RPMI8226 (cell line): ENCODE results near the gene ABCC5.
"Not testable (repeated sequence)": the region's sequence is repeated elsewhere in the genome, so short reads cannot be mapped to it uniquely, and the experiment has no call there.

Source experiments
- DNase-seq: peaks from one replicate; pipeline ENCODE4 v3.0.0-alpha.2; 2015

Gene ABCC5

DNA sequence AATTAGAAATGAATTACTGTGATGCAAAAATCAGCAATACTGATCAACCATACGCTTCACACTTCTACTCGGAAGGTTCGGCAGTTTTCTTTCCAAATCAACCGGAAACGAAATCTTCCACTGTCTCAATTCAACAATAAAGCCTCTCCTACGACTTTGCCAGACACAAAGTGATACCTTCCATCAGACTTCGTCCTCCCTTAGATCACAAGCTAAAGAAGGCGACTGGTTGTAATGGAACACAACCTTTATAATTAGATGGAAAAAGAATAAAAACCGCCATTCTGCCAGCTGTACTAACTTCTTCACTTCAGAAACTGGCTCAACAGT, 133.6 kb downstream of the ABCC5 start:
- no peak for DNase-seq

DNA sequence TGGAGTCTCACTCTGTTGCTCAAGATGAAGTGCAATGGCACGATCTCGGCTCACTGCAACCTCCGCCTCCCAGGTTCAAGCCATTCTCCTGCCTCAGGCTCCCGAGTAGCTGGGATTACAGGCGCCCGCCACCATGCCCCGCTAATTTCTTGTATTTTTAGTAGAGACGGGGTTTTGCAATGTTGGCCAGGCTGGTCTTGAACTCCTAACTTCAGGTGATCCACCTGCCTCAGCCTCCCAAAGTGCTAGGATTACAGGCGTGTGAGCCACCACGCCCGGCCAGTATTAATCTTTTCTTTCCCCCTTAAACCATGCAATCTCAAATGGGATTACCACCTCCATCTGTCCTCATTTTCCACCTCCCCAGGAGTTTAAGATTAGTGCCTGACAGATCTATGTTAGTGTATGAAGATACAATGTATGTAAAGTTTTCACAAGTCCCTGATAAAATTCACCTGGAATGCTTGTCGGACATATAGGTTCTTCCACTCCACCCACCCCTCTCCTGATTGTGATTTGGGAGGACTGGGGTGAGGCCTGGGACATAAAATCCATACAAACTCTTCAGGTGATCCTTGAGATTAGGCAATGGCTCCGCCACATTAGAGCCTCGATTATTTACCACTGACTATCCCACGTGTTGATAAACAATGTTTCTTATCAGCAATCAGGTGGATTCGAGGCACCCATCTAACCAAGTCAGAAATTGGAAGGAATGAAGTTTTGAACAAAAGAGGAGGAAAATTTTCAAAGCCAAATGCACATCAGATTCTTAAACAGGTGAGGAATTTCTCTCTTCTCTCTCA, 134.2 kb downstream of the ABCC5 start:
- no peak for DNase-seq

DNA sequence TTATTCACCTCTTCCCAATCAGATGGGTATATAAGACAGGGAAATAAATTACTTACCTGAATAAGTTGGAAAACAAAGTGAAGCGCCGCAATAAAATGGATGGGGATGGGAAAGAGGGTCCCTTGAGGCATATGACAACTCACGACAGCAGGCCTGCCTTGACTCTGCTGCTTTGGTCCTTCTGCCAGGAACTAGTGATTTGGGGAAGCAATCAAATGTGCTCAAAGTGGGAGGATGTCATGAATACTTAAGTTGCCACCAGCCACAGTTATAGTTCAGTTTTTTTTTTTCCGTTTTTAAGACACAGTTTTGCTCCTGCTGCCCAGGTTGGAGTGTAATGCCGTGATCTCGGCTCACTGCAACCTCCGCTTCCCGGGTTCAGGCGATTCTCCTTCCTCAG, 137.6 kb downstream of the ABCC5 start:
- no peak for DNase-seq

DNA sequence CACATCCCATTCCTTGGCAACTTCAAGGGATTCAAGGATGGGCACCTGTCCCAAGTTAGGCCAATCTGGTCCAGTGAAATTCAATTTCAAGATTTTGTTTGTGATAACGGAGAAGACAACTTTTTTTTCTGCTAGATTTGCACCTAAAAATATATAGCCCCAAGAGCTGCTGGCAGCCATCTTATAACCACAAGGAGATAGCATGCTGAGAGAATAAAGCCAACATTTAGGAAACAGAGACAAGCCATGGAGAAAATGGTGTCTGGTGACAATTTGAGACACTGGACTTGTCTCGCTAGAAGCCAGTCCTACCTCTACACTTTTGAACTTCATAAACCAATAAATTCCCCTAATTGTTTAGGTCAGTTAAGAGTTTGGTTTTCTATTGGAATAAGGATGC, 138.4 kb downstream of the ABCC5 start:
- DNase-seq = no peak

DNA sequence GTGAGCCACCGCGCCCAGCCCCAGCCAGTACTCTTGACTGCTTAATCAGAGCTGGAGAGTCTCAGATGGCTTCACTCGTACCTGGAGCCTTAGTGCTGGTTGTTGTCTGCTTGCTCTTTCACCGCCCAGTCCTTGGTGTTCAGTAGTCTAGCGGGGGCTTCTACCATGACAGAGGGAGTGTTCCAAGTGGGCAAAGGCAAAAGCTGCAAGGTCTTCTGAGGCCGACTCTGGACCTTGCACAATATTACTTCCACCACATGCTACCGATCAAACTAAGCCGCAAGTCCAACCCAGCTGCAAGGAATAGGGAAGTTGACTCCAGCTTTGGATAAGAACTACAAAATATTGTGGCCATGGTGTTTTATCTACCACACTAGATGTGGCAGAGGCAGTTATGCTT, 139.6 kb downstream of the ABCC5 start:
- no peak for DNase-seq

DNA sequence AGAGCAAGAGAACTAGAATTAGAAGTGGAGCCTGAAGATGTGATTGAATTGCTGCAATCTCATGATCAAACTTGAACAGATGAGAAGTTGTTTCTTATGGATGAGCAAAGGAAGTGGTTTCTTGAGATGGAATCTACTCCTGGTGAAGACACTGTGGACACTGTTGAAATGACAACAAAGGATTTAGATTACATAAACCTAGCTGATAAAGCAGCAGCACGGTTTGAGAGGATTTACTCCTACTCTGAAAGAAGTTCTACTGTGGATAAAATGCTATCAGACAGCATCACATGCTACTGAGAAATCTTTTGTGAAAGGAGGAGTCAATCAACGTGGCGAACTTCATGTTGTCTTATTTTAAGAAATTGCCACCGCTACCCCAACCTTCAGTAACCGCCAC, 140.5 kb downstream of the ABCC5 start:
- not testable (repeated sequence) for DNase-seq

DNA sequence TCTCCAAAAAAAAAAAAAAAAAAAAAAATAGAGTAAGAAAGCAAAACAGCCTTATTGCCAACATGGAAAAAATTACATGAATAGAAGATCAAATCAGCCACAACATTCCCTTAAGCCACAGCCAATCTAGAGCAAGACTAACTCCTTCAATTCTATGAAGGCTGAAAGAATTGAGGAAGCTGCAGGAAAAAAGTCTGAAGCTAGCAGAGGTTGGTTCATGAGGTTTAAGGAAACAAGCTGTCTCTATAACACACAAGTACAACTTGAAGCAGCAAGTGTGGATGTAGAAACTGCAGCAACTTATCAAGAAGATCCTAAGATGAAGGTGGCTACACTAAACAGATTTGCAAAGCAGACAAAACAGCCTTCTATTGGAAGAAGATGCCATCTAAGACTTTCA, 142.3 kb downstream of the ABCC5 start:
- no peak for DNase-seq

DNA sequence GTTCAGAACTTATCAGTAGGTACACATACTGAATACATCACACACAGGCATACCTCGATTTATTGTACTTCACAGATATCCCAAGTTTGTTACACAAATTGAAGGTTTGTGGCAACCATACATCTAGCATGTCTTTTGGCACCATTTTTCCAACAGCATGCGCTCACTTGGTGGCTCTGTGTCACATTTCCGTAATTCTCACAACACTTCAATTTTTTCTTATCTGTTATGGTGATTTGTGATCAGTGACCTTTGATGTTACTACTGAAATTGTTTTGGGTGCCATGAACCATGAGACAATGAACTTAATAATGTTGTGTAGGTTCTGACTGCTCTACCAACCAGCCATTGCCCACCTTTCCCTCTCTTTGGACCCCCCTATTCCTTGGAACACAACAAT, 143.8 kb downstream of the ABCC5 start:
- no peak for DNase-seq

DNA sequence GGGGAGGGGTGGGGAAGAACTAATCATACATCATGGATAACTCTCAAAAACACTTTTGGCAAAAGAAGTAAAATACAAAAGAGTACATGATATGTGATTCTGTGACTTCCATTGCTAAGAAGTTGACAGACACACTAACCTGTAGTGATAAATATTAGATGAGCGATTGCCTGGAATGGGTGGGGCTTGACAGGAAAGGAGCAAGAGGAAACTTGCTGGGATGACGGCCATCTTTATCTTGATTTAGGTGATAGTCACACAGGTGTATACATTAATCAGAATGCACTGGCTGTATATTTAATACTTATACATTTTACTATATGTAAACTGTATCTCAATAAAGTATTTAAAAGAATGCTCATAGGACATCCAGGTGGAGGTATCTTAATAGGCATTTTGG, 146.1 kb downstream of the ABCC5 start:
- DNase-seq = no peak

DNA sequence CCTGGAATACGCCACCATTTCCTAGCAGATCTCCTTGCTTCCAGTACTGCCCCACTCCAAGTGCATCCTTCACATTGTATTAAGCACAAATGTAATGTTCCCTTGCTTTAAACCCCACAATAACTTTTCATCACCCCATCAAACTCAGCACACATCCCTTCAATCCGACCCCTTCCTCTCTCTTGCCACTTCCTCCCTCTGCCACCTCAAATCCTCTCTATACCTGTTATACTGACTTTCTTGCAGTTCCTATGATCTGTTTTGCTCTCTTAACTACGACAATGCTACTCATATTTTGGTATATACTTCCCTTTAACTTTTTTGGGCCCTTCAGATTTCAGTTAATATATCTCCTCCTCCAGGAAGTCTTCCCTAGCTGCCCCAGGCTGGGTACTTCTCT, 147.1 kb downstream of the ABCC5 start:
- DNase-seq = no peak
